GM12892 (cell line): ENCODE results near the gene PRM3.

Experiments
- POLR2A ChIP-seq: IDR thresholded peaks from 2 replicates; pipeline ENCODE4 v1.6.1; 2011; ENCODE audit warnings: low read depth, low read length, control low read depth
- TAF1 ChIP-seq: IDR thresholded peaks from 2 replicates; pipeline ENCODE4 v1.6.1; 2011; ENCODE audit warnings: low read depth, mild to moderate bottlenecking, control low read depth, low read length, borderline replicate concordance

- TF ChIP-seq POLR2A (no peak), TAF1 (no peak)
Observed at GRCh38 chr16:11264155-11264832, 9.1 kb downstream of the PRM3 start.
